ENCODE data around the gene AK6.
"Not testable (repeated sequence)": the region's sequence is repeated elsewhere in the genome, so short reads cannot be mapped to it uniquely, and the experiment has no call there.

The AK6 gene

GRCh38 chr5:69369340-69370121 lies at the start of gene AK6, which contains the start of the genes RAD17 and TAF9:
Gene AK6 (minus strand): TSS chr5:69369520. CDS start chr5:69369490, 30 bp downstream.
Gene RAD17 (plus strand): TSS chr5:69369818. CDS start chr5:69372209, 2,391 bp downstream.
Gene TAF9 (minus strand): TSS chr5:69369520. CDS start chr5:69365737, 3,783 bp downstream.
- peak; percentile 93 for DNase-seq (ENCODE audit: low spot score)

DNA sequence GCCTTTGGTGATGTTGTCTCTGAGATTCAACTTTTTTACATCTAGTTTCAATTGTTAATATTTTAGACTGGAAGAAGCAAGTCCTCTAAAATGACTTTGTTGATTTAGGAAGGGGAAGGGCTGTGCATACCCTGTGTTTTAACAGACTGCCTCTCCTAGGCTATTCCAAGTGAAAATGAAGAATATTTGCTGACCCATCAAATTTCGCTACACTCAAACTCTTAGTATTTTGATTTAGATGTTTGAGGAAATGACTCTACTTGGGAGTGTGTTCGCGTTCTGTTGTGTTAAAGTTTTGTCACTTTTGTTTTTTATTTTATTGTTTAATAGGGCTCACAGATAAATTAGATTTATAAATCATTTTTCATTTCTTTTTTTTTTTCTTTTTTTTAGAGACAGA lies 49.2 kb upstream of the AK6 start:
- DNase-seq (ENCODE audit: low spot score), result no peak

DNA sequence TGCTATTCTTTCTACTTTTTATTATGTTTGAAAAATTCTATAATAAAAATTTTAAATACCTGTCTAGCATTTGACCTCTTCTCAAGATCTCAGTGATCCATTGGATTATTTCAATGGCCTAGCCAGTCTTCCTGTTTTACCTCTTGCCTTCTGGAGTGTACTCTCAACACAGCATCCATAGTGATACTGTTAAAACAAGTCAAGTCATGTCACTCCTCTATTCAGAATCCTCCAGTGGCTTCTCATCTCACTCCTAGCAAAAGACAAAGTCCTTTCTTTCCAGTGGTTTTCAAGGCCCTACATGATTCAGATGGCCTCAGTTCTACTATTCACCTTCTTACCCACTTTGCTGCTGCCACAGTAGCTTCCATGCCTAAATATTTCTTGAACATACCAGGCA lies 47.4 kb upstream of the AK6 start:
- no peak for DNase-seq (ENCODE audit: low spot score)

- no peak for DNase-seq (ENCODE audit: low spot score)
Measured at GRCh38 chr5:69416180-69416579, 46.9 kb upstream of the AK6 start.

DNA sequence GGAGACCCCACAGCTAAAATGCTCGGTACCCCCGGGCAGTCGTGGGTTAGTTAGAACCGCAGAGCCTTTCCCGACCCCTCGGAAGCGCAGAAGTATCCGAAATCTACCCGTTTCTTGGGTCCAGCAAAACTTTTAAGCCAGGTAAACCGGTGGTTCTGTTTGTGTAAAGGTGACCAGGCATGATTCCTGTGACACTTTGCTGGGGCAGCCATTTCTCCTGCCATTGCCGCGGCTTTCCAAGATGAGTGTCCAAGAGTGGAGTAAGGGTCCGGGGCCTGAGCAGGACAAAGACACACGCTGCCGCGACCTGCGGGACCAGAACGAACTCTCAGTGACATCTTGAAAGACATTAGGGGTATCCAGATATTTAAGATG lies 46.3 kb upstream of the AK6 start:
- no peak for DNase-seq (ENCODE audit: low spot score)

DNA sequence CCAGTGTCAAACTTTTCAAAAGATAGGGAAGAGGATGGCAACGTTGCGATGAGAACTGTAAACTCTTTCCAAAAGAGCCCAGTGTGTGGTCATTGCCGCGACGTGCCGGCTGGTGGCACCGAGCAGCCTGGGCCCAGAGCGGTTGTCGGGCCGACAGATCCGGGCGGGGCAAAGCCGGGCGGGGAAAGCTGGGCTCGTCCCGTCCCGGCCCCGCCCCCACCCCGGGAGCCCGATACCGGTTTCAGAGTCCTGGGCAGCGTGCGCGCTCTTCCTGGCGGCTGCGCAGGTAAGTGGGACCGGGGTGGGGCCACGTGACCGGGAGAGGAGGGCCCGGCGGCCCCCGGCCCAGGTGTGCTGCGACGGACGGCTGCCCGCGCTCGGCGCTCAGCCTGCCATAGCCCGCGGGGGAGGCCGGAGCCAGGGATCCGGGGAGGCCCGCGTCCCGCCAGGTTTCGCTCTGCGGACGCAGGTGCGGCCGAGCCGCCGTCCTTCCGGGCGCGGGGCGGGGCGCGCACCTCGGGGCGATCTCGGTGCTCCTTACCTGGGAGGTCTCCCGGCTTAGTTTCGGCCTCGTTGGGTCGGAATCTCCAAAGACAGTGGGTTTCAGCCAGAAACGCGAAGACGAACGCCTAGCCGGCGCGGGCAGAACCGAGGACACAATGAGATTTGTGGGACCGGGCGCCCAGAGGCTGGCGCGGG lies 45.7 kb upstream of the AK6 start, which contains the start of gene MARVELD2:
Gene MARVELD2, plus strand, starts transcription at position 232 of the 699 bp plus-strand sequence. CDS start 4,270 bp downstream, outside the sequence.
- DNase-seq (ENCODE audit: low spot score), result peak; percentile 81

DNA sequence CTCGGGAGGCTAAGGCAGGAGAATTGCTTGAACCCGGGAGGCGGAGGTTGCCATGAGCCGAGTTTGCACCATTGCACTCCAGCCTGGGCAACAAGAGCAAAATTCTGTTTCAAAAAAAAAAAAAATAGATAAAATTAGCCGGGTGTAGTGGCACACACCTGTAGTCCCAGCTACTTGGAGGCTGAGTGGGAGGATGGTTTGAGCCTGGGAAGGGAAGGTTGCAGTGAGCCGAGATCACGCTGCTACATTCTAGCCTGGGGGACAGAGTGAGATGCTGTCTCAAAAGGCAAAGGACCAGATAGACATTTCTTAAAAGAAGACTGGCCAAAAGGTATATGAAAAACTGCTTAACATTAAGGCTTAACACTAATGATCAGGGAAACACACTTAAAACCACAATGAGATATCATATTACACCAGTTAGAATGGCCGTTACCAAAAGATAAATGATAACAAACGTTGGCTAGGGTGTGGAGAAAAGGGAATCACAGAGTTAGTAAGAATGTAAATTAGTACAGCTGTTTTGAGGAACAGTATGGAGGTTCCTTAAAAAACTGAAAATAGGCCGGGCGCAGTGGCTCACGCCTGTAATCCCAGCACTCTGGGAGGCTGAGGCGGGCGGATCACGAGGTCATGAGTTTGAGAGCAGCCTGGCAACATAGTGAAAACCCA lies 35.5 kb upstream of the AK6 start:
- no peak for DNase-seq (ENCODE audit: low spot score)

GRCh38 chr5:69378376-69378775 lies 9.1 kb upstream of the AK6 start:
- DNase-seq (ENCODE audit: low spot score), result no peak

DNA sequence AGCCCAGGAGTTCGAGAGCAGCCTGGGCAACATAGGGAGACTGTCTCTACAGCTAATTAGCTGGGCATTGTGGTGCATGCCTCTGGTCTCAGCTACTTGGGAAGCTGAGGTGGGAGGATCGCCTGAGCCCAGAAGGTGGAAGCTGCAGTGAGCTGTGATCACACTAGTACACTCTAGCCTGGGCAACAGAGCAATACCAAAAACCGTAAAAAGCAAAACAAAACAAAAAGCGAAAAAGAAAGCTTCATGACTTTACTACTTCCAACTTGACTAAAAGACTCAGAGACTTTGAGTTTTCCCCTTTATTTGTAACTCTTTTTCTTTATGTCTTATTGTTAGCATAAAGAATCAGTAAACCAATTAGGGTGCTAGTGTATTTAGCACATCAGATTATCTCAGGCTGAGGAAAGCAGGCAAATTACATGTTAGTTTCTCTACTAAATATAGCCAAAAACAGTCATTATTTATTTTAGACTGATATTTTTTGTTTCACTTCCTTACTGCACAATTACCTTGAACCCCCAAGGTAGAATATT lies 5.7 kb upstream of the AK6 start:
- no peak for DNase-seq (ENCODE audit: low spot score)

- no peak for DNase-seq (ENCODE audit: low spot score)
Measured at GRCh38 chr5:69372394-69372793, 3.1 kb upstream of the AK6 start.

DNA sequence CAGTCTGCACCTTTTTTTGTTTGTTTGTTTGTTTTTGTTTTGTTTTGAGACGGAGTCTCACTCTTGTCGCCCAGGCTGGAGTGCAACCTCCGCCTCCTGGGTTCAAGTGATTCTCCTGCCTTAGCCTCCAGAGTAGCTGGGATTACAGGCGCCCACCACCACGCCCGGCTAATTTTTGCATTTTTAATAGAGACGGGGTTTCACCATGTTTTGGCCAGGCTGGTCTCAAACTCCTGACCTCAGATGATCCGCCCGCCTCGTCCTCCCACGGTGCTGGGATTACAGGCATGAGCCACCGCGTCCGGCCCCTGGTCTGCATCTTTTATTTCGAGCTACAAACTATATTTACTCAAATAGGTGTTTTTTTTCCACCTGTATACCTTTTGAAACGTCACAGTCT lies 1.0 kb upstream of the AK6 start:
- DNase-seq (ENCODE audit: low spot score), result not testable (repeated sequence)

- peak; percentile 40 for DNase-seq (ENCODE audit: low spot score)
Measured at GRCh38 chr5:69368458-69369339, 621 bp downstream of the AK6 start.

DNA sequence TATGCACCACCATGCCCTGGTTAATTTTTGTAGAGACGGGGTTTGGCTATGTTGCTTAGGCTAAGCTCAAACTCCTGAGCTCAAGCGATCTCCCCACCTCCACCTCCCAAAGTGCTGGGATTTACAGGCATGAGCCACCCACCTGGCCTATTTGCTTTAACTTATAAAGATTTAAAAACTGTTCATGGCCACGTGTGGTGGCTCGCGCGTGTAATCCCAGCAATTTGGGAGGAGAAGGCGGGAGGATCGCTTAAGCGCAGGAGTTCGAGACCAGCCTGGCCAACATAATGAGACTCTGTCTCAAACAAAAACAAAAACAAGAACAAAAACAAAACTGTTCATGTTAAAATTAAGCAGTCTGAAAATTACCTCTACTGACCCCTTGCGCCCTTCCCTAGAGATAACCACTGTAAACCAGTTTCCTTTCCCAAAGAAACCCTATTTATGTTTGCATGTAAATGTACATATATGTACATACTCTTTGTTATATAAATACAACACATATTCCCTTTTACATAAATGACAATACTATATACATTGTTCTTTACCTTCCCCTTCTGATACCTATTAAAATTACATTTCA lies 1.5 kb downstream of the AK6 start:
- DNase-seq (ENCODE audit: low spot score), result peak; percentile 20

DNA sequence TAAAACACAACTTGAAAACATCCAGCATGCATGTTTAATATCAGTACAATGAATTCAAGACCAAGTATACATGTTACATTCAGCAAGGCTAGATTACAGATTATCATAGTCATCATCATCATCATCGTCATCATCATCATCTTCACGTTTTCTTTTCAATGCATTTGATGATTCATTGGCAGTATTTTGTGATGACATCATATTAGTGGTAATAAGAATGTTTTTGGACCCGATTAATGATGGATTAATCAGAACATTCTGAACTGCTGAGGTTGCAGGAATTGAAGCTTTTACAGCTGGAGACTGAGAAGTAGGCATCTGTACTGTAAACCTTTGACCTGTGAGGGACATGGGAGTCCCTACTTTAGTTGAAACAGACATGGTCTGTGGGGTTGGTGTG lies 4.5 kb downstream of the AK6 start:
- no peak for DNase-seq (ENCODE audit: low spot score)

DNA sequence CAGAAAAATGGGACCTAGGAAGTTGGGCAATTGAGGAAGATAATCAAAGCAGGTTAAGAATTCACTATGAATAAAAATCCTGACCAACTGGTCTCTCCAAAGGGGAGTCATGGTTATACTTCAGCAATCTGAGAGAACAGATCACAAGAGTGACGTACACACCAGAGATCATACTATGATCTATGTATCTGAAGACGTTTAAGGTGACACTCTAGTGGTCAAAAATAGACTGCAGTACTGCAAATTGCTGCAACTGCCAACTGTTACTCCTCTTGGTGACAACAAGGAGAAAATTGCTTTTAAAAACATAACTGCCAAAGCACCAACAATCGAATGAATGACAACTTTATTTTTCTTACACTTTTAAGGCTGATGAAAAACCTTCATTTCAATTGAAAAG lies 4.9 kb downstream of the AK6 start:
- DNase-seq (ENCODE audit: low spot score), result peak; percentile 26

DNA sequence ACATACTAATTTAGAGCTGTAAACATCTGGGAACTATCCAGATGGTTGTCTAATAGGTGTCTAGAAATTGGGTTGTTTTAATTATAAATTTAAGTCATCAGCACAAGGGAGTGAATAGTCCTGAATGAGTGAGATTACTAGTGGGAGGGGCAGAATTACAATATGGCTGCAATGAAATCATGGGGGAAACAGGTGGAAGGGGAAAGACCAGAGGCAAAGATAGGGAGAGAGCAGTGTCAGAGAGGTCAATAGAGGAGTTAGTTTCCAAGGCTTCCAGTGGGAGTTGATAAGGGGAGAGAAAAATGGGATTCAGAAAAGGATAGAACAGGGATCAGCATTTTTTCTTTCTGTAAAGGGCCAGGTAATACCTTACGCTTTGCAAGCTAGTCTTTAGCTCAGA lies 8.9 kb downstream of the AK6 start:
- no peak for DNase-seq (ENCODE audit: low spot score)

DNA sequence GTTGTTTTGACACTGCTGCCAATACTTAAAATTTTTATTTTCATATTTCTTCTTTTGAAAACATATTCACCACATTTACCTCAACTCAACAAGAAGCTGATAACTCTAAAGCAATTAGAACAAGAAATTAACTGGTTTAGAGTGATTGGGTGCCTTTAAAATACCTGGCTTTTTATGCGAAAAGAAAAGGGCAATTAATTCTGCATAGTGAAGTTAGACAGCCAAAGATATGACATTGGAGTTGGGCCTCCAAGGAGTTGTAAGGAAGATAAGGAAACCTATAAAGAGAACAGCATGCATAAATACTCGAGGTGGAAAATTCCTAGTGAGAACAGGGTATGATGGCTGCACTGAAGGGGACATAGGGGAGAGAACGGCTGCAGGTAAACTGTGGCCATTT lies 9.6 kb downstream of the AK6 start:
- no peak for DNase-seq (ENCODE audit: low spot score)

DNA sequence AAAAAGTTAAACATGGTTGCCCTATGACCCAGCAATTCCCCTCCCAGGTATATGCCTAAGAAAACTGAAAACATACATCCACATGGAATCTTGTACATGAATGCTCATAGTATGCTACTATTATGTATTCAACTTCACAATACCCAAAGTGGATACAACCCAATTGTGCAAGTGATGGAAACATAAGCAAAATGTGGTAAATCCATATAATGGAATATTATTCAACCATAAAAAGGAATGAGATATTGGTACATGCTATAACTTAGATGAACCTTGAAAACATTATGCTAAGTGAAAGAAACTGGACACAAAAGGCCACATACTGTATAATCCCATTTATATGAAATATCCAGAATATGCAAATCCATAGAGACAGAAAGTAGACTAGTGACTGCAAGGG lies 18.7 kb downstream of the AK6 start:
- DNase-seq (ENCODE audit: low spot score), result no peak

DNA sequence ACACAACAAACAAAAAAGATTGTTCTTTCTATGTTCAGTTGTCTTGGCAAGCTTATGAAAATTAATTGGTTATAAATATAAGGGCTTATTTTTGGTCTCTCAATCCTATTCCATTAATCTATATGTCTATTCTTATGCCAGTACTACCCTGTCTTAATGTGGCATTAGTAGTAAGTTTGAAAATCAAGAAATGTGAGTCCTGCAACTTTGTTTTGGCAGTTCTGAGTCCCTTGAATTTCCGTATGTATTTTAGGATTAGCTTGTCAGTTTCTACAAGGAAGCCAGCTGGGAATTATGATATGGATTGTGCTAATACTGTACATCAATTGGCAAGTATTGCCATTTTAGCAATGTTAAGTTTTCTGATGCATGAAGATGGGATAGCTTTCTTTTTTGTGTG lies 26.2 kb downstream of the AK6 start:
- no peak for DNase-seq (ENCODE audit: low spot score)

- DNase-seq (ENCODE audit: low spot score), result no peak
Measured at GRCh38 chr5:69341520-69342161, 27.7 kb downstream of the AK6 start.
